Caco-2 (cell line): ENCODE data around the gene SORD. TPM values are rescaled to one million over a fixed set of nuclear protein-coding genes. Genes with fewer than 3 reads are reported as not detected.
A peak's percentile ranks its signal among the peaks of the same experiment; 100 is the strongest.

Source experiments
- BruUV-seq: library from RNA; stranded (reverse); fragments of 400-500 nt; replicated peaks from 2 replicates; lab custom pipeline; 2021; lab: Mats Ljungman, UMichigan
- CTCF ChIA-PET: fragments of 300-600 bp; sonication (Branson Sonifier 250); formaldehyde crosslinking; loops from one replicate; lab custom pipeline; 2022; ENCODE audit warnings: antibody characterized with exemption; lab: Charles Lee
- POLR2A ChIA-PET: fragments of 300-600 bp; sonication (Branson Sonifier 250); formaldehyde crosslinking; loops from one replicate; lab custom pipeline; 2022; ENCODE audit warnings: antibody characterized with exemption; lab: Charles Lee
- DNase-seq, 2 experiments: peaks; one replicate each; pipeline versions ENCODE4 v3.0.0 to v3.0.0-alpha.2; 2020 to 2022
- H3K27me3 ChIP-seq: replicated peaks from 2 replicates; pipeline ENCODE4 v1.6.0; 2011; ENCODE audit warnings: low read length; ENCODE audit not compliant: control insufficient read depth, insufficient read depth
- H3K36me3 ChIP-seq: 2 replicates; pipeline ENCODE4 v1.5.1; 2011; ENCODE audit warnings: low read length; ENCODE audit not compliant: control insufficient read depth, insufficient read depth
- H3K4me1 ChIP-seq: fragments of 250-450 bp; sonication (Bioruptor Pico); 2 replicates; pipeline ENCODE4 v1.5.1; 2020; ENCODE audit warnings: mild to moderate bottlenecking
- H3K4me3 ChIP-seq: 2 replicates; pipeline ENCODE4 v1.5.1; 2011; ENCODE audit warnings: low read depth, mild to moderate bottlenecking, control low read depth, low read length
- H3K9me3 ChIP-seq: fragments of 250-450 bp; sonication (Bioruptor Pico); 2 replicates; pipeline ENCODE4 v1.5.1; 2020; ENCODE audit warnings: mild to moderate bottlenecking, moderate library complexity
- H3K27ac Mint-ChIP-seq: one replicate; pipeline ENCODE4 v1.8.0; 2022; ENCODE audit warnings: mixed read lengths; ENCODE audit not compliant: unreplicated experiment
- H3K27me3 Mint-ChIP-seq: one replicate; pipeline ENCODE4 v1.8.0; 2022; ENCODE audit warnings: mixed read lengths; ENCODE audit not compliant: insufficient read depth, unreplicated experiment
- H3K36me3 Mint-ChIP-seq: one replicate; pipeline ENCODE4 v1.8.0; 2022; ENCODE audit warnings: mild to moderate bottlenecking, mixed read lengths; ENCODE audit not compliant: insufficient read depth, unreplicated experiment
- H3K4me1 Mint-ChIP-seq: one replicate; pipeline ENCODE4 v1.8.0; 2022; ENCODE audit warnings: low read depth, mixed read lengths; ENCODE audit not compliant: unreplicated experiment
- H3K4me3 Mint-ChIP-seq: one replicate; pipeline ENCODE4 v1.8.0; 2022; ENCODE audit warnings: mild to moderate bottlenecking, moderate library complexity, mixed read lengths; ENCODE audit not compliant: unreplicated experiment
- H3K9me3 Mint-ChIP-seq: one replicate; pipeline ENCODE4 v1.8.0; 2022; ENCODE audit warnings: mixed read lengths; ENCODE audit not compliant: unreplicated experiment
- CTCF ChIP-seq, 2 experiments: fragments of 200-600 bp in 1 of 2; IDR thresholded peaks; 1 replicate in 1 of 2; 2 replicates in 1 of 2; pipeline versions ENCODE4 v1.5.1 to v1.8.0; 2011 to 2022; ENCODE audit warnings: antibody characterized with exemption in 1 of 2, control low read depth in 1 of 2, inconsistent platforms in 1 of 2, low read depth in 1 of 2, low read length in 1 of 2, mild to moderate bottlenecking in 1 of 2, moderate library complexity in 1 of 2; ENCODE audit not compliant: insufficient read depth in 1 of 2, severe bottlenecking in 1 of 2, unreplicated experiment in 1 of 2
- intact Hi-C: fragments of 100-400 bp; cut with micrococcal nuclease; formaldehyde crosslinking; loops from one replicate; pipeline ENCODE4 v1.10.0; 2022; ENCODE audit not compliant: unreplicated experiment
- total RNA-seq: library from RNA; stranded (reverse); gene quantifications from 2 replicates; pipeline ENCODE4 v1.2.3, GENCODE V29; 2022

Gene SORD
- total RNA-seq, 1 experiment from 2014 or later: 79.7 TPM

DNA sequence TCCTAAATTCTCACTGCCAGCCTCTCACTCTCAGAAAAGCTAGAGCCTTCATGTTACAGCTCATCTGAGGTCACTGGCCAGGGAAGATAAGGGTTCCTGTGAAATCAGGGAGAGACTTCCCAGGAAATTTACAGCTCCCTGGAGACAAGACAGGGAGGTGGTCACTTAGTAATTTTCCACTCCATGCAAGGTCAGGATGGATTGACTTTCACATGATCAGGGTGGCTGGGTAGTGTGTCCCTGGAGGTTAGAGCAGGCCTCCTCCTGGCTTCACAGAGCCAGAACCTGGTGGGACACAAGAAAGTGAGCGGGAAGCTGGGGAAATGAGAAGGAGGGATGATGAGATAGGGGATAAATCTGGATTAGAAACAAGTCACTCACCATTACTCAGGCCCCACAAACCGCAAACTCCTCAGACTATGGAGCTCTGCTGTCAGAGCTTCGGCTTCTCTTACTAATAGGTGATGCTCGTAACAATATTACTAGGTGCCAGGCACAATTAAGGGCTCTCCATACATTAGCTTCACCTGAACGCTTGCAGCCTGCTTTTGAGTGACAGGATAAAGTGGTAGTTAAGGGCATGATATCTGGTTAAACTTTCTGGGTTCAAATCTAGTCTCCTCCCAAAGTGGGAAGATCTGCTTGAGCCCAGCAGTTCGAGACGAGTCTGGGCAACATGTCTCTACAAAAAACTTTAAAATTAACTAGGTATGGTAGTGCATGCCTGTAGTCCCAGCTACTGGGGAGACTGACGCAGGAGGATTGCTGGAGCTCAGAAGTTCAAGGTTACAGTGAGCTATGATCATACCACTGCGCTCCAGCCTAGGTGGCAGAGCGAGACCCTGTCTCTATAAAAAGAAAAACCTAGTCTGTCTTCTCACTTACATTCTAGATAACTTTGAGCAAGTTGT lies 66.1 kb downstream of the SORD start:
- H3K4me1 ChIP-seq: peaks cover 43% of the 10 kb centered on the region
- no peaks in the 10 kb centered on the region for H3K9me3 Mint-ChIP-seq
- POLR2A ChIA-PET: no interaction called here
- intact Hi-C loops: no loop called here
- peaks cover 21% of the 10 kb centered on the region for H3K4me1 Mint-ChIP-seq
- H3K36me3 ChIP-seq: no peaks in the 10 kb centered on the region
- H3K9me3 ChIP-seq: no peaks in the 10 kb centered on the region
- no peak for TF ChIP-seq CTCF (IDR thresholded peaks at IDR 0.05; ENCODE audit: insufficient read depth in 1 of 2, low read depth in 1 of 2, low read length in 1 of 2, severe bottlenecking in 1 of 2, unreplicated experiment in 1 of 2)
- no peaks in the 10 kb centered on the region for H3K36me3 Mint-ChIP-seq
- H3K4me3 Mint-ChIP-seq: no peak overlapping the region
- H3K4me3 ChIP-seq: no peak overlapping the region
- BruUV-seq: no TSS peak
- no peaks in the 10 kb centered on the region for H3K27me3 Mint-ChIP-seq
- H3K27me3 ChIP-seq: no peaks in the 10 kb centered on the region
- no peak for DNase-seq
- CTCF ChIA-PET: interaction anchor here (0.6 to 3.3 kb wide), 3 partner anchors 29 to 1596 kb away, joined by 3 to 19 read pairs (median 3); no protein-coding TSS in a partner anchor
- H3K27ac Mint-ChIP-seq: peak overlapping the region; percentile 36

DNA sequence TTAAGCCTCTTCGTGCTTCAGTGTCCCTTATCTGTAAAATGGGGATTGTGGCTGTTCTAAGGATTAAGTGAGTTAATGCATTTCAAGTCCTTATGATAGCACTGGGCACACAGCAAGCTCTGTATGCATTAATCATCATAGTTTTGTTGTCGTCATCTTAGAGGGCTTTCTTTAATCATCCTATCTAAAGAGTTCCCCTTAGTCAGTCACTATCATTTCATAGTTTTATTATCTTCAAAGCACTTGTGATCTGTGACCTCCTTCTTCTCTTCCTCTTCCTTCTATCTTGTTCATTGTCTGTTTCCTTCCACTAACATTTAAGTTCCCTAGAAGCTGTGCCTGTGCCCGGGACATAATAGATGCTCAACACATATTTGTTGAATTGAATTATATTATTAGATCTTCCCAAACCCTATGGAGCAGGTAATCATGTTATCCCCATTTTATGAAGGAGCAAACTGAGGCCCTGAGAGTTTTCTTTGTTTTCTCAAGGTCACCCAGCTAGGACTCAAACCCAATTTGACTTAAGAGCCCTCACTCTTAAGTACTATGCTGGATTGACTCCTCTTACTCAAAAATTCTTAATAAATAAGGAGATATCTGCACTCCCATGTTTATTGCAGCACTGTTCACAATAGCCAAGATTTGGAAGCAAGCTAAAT lies 66.8 kb downstream of the SORD start:
- H3K4me1 ChIP-seq: peaks cover 41% of the 10 kb centered on the region
- intact Hi-C loops: no loop called here
- no peaks in the 10 kb centered on the region for H3K36me3 Mint-ChIP-seq
- ChIA-PET POLR2A (no interaction called here), CTCF (interaction anchor here (0.6 to 3.3 kb wide), 3 partner anchors 28 to 1597 kb away, joined by 3 to 19 read pairs (median 3); no protein-coding TSS in a partner anchor)
- H3K9me3 ChIP-seq: no peaks in the 10 kb centered on the region
- peaks cover 21% of the 10 kb centered on the region for H3K4me1 Mint-ChIP-seq
- H3K27ac Mint-ChIP-seq: no peak overlapping the region
- BruUV-seq: no TSS peak
- no peaks in the 10 kb centered on the region for H3K36me3 ChIP-seq
- no peaks in the 10 kb centered on the region for H3K27me3 Mint-ChIP-seq
- no peaks in the 10 kb centered on the region for H3K9me3 Mint-ChIP-seq
- no peak for DNase-seq
- TF ChIP-seq CTCF (IDR thresholded peaks at IDR 0.05; ENCODE audit: insufficient read depth in 1 of 2, low read depth in 1 of 2, low read length in 1 of 2, severe bottlenecking in 1 of 2, unreplicated experiment in 1 of 2): no peak
- no peaks in the 10 kb centered on the region for H3K27me3 ChIP-seq
- H3K4me3 ChIP-seq: no peak overlapping the region
- no peak overlapping the region for H3K4me3 Mint-ChIP-seq

- peak in 1 of 2 experiments; percentile 45 for DNase-seq
- no peak overlapping the region for H3K4me3 ChIP-seq
- ChIA-PET CTCF (interaction anchor here (2.4 kb wide), 1 partner anchor 27 kb away, joined by 11 read pairs; no protein-coding TSS in a partner anchor), POLR2A (no interaction called here)
- H3K27me3 ChIP-seq: no peaks in the 10 kb centered on the region
- intact Hi-C loops: no loop called here
- H3K36me3 Mint-ChIP-seq: no peaks in the 10 kb centered on the region
- peaks cover 41% of the 10 kb centered on the region for H3K4me1 ChIP-seq
- H3K4me1 Mint-ChIP-seq: peaks cover 21% of the 10 kb centered on the region
- H3K36me3 ChIP-seq: no peaks in the 10 kb centered on the region
- H3K9me3 Mint-ChIP-seq: no peaks in the 10 kb centered on the region
- no peaks in the 10 kb centered on the region for H3K9me3 ChIP-seq
- BruUV-seq: no TSS peak
- TF ChIP-seq CTCF (IDR thresholded peaks at IDR 0.05; ENCODE audit: insufficient read depth in 1 of 2, low read depth in 1 of 2, low read length in 1 of 2, severe bottlenecking in 1 of 2, unreplicated experiment in 1 of 2): no peak
- peak overlapping the region; percentile 14 for H3K4me3 Mint-ChIP-seq
- H3K27me3 Mint-ChIP-seq: no peaks in the 10 kb centered on the region
- H3K27ac Mint-ChIP-seq: peak overlapping the region; percentile 59
Observed at GRCh38 chr15:45091161-45091560, 68.2 kb downstream of the SORD start.
